Stimulated activated CD4-positive, alpha-beta T cell treated with anti-CD3 and anti-CD28 coated beads, TNF-alpha, amount 100 ng/mL, for 4 hours (primary cell): ENCODE data around the gene USP7.

ENCODE experiments used
- DNase-seq, 3 experiments: peaks; one replicate each; pipeline ENCODE4 v3.0.0-alpha.2; 2020; ENCODE audit warnings: low read depth in 3 of 3

USP7 gene

GRCh38 chr16:8900343-8900742, 63.4 kb downstream of the USP7 start:
- DNase-seq = no peak

- no peak for DNase-seq
These were observed 63.9 kb downstream of the USP7 start for GRCh38 chr16:8899709-8900317.

DNA sequence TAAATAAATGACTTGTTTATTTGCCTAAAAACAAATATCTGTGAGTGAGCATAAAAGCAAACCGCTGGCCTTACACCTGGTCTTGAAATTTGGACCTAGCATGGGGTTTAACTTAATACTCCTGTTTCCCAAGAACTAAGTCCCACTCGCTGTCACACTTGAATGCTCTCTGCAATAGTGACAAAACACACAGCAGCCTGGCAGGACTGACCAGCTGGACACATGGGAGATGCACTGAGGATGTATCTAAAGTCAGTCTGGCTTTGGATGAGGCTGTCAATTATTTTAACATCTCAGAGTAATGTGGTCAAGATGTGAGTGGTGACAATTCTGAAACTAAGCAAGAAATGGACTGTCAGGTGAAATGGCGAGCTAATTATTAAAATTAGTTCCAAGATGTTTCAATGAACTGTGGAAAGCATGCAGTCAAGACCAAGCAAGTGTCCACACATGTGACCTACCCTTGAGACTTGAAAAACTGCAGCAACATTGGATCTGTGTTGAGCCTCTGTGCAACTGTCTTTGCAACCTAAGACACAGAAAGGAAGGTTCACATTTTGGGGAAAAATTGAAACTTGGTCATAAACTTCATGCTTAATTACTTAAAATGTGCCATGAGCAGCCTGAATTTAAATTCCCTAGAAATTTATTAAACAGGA, 64.9 kb downstream of the USP7 start:
- no peak for DNase-seq

DNA sequence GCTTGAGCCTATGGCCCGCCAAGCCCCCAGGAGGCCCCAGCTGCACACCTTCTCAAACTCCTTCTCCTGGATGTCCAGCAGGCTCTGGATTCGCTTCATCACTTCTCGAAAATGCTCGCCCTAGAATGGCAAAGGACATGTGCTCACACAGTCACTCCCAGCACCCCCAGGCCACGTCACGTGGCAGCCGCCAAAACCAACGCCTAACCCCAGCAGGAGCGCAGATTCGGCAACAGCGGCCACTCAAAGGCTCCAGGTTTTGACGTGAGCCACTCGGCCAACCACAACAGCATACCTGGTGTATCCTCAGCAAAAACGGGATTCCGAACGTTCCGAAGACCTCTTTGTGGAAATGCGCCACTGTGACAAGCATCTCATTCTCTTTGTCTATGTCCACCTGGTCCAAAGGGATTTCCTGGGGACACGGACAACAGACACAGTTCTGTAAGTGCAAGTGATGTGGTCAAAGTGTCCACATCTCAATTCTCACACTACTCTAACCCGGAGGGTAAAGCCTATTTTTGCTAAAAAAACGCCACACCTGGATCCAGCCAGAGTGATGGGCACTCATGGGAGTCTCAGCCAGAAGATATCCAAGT, 68.9 kb downstream of the USP7 start:
- no peak for DNase-seq

DNA sequence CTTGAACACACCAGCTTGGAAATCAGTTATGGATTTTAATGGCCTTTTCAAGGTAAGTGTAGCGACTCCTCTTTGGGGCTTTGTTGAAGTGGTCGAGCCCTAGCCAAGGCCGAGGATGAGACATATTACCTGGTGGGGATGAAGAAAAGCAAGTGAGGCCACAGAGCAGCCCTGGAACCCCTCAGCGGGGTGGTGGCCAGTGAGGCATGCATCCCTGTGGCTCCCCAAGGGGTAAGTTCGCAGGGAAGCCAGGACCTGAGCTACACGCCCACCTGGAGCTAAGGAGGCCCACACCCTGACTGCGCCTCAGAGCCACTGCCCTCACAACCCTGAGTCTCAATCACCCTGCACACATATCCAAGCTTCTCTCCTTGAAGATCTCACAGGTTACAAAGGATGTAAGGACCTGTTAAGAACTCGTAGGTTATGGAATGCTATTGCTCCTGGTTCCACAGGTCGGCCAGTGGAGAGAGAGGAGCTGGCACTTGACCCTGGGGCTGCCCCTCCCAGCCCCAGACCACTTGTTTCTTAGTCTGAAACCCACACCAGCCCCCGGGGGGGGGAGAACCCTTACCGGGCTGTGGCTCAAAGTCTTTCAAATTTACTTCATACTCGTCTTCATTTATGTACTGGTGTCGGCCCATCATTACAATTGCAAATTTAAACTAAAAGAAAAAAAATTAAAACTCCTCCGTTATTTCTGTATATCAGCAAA, 69.6 kb downstream of the USP7 start:
- no peak for DNase-seq

- DNase-seq = no peak
These were observed 70.3 kb downstream of the USP7 start for GRCh38 chr16:8893426-8893825.

DNA sequence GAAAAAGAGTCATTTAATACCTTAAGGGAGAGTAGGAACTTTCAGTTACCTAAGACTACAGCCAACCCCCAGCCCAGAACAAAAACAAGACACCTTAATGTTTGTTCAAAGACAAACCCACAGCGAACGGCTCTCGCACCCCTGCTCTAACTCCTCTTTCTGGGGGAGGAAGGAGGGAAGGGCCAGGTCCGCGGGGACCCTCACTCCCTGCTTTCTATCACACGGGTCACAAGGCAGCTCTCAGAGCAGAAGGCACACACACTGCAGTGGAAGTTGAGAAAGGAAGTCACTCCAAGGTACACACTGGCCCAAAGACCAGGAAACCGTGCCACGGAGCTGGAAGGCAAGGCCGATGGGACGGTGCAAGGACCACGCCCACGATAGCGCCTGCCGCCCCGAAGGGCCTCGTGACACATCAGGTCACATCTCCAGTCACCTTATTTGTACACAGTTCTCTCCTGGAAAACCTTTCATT, 71.6 kb downstream of the USP7 start:
- no peak for DNase-seq

- no peak for DNase-seq
These were observed 73.2 kb downstream of the USP7 start for GRCh38 chr16:8890549-8890921.

- DNase-seq = no peak
These were observed 73.7 kb downstream of the USP7 start for GRCh38 chr16:8889893-8890548.

- no peak for DNase-seq
These were observed 74.5 kb downstream of the USP7 start for GRCh38 chr16:8888951-8889892.

DNA sequence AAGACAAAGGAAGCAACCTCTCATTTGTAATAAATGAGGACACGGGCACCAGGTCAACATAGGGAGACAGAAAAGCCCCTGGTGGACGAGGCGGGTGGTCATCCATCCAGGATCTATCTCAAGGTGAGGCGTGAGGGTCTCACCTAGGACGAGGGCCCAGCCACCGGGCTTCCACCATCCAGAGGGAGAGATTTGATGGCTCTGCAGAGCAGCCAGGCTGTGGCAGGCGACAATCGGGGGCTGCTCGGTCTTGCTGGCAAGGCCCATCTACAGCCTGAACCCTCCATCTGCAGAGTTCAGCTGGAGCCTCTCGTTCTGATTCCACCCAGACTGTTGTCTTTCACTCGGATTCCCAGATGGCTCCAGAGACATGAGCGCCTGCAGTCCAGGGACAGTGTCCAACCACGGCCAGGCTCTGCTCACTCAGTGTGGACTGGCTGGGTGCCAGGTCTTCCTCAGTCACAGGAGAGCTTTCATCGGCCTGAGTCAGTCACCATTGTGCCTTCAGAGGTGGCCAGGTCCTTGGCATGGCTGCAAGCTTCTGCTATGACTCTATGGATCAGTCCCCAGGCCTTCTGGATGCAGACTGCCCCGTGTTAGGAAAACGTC, 75.7 kb downstream of the USP7 start:
- no peak for DNase-seq

- no peak for DNase-seq
These were observed 76.3 kb downstream of the USP7 start for GRCh38 chr16:8887431-8887765.

DNA sequence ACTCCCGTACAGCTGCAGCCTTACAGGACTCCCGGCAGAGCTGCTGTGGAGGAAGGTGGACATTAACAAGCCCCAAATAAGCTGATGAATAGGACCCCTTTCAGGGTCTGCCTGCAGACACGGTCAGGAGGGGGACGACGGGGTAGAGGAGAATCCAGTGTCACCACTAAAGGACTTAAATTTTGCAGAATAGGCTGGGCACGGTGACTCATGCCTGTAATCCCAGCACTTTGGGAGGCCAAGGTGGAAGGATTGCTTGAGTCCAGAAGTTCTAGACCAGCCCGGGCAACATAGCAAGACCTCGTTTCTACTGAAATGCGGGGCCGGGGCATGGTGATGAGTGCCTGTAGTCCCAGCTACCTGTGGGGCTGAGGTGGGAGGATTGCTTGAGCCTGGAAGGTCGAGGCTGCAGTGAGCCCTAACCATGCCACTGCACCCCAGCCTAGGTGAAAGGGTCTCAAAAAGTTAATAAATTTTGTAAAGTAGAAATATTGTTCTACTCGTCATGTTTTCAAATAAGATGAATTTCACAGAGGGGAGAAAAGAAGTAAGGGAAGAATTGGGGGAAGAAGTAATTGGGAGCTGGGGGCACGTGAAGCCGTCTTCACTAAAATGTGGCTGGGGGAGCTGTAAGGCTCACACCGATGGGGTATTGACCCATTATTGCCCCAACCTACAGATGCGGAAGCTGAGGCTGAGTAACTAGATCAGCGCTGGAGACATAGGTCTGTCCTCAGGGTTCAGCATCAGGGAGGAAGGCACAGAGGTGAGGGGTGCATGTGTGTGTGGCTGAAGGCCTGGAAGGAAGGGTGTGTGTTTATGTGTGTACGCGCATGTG, 76.9 kb downstream of the USP7 start:
- no peak for DNase-seq

GRCh38 chr16:8885674-8886592, 77.8 kb downstream of the USP7 start:
- DNase-seq = no peak

DNA sequence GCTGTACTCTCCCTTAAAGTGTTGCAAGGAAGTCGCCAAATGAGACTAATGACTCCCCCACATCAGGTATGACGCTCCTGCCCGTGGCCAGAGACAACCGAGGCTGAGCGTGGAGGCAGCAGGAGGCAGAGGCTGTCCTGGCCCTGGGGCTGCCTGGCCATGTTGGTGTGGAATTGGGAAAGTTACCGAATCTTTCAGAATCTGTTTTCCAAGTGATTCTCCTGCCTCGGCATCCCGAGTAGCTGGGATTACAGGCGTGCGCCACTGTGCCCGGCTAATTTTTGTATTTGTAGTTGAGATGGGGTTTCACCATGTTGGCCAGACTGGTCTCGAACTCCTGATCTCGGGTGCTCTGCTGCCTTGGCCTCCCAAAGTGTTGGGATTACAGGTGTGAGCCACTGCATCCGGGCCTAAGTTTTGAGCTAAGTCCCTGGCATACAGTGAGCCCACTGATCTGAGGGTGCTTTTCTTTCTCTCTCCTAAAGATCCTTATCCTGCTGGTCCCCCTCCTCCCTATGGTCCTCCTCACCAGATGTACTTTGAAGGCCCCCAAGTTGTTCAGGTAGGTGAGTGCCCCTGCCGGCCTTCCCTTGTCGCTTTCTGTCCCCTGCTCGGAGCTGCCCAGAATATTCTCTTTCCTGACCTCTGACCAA, 80.9 kb downstream of the USP7 start:
- DNase-seq = no peak

DNA sequence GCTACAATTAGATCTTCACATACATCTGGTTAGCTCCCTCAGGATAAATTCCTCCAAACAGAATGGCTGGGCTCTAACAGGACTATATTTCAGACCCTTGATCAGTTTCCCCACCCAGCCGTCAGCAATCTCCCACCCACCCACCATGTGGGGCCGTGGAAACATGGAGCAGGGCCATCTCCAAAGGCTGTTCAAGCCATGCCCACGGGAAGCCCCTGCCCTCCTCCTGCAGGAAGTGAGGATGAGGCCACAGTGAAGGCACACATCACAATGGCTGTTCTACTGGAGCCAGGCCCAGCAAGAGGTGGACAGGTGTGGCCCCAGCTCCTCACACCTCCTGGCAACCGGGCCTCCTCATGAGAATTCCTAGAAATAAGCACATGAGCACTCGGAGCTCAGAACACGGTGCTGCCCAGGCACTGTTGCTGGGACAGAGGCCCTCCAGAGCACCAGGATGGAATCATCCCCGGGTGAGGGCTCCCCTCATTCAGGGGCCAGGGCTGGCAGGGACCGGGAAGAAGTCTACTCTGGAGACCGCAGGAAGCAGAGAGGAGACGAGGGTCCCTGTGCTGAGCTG, 81.6 kb downstream of the USP7 start, which contains the start of gene LITAFD:
Gene LITAFD (plus strand): TSS at position 311 of the 577 bp plus-strand sequence. CDS start 2,005 bp downstream, outside the sequence.
- DNase-seq = no peak

DNA sequence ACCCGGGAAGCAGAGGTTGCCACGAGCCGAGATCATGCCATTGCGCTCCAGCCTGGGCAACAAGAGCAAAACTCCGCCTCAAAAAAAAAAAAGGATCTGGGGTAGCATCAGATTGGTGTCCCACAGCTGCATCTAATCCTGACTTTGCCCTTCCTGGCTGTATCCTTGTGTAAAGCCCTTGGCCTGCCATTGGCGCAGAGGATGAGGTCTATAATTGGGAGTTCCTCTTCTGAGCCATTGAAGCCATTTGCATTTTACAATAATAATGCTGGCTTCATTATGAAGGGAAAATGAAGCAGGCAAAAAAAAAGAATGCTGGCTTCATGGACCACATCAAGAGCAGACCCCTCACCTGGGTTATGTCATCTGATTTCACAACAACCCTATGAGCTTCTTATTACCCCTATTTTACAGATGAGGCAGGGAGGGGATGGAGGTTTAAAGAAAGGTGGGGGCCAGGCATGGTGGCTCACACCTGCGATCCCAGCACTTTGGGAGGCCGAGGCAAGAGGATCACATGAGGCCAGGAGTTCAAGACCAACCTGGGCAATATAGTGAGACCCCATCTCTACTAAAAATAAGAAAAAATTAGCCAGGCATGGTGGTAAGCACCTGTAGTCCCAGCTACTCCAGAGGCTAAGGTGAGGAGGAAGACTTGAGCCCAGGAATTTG, 82.7 kb downstream of the USP7 start:
- DNase-seq = no peak
